Measurements from ENCODE around the gene IL1RN. TPM values are rescaled to one million over a fixed set of nuclear protein-coding genes. Genes with fewer than 3 reads are reported as not detected.

The IL1RN gene
- total and polyA plus RNA-seq, 2 of the 13 experiments (the other 11 are each of a cell fraction or from before 2014, with no cell fraction given): 21.2 to 101 TPM

DNA sequence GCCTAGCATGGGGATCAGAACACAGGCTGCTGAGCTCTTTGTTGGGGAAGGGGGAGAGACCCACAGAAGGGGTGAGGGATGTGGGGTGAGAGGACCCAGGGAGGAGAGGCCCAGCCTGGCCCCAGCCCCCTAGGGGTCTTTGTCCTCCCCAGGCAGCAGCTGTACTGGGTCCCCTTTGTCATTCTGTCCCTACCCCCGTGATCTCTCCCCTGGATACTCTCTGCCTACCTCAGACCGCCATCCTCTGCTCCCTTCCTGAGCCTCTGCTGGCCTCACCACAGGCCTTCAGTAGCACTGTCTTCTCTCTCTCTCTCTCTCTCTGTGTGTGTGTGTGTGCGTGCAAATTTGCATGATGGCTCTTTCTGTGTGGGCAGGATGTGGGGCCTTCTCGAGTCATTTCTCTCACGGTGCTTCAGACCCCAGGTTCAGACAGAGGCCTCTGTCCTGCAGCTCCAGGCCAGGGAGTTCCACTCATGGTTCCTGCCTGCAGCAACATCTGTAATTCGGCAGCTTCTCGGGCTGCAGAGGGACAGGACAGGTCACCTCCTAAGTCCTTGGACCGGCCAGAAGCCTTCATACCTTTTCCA, 47.7 kb downstream of the IL1RN start (continued):
- TF ChIP-seq, protein P1, sequence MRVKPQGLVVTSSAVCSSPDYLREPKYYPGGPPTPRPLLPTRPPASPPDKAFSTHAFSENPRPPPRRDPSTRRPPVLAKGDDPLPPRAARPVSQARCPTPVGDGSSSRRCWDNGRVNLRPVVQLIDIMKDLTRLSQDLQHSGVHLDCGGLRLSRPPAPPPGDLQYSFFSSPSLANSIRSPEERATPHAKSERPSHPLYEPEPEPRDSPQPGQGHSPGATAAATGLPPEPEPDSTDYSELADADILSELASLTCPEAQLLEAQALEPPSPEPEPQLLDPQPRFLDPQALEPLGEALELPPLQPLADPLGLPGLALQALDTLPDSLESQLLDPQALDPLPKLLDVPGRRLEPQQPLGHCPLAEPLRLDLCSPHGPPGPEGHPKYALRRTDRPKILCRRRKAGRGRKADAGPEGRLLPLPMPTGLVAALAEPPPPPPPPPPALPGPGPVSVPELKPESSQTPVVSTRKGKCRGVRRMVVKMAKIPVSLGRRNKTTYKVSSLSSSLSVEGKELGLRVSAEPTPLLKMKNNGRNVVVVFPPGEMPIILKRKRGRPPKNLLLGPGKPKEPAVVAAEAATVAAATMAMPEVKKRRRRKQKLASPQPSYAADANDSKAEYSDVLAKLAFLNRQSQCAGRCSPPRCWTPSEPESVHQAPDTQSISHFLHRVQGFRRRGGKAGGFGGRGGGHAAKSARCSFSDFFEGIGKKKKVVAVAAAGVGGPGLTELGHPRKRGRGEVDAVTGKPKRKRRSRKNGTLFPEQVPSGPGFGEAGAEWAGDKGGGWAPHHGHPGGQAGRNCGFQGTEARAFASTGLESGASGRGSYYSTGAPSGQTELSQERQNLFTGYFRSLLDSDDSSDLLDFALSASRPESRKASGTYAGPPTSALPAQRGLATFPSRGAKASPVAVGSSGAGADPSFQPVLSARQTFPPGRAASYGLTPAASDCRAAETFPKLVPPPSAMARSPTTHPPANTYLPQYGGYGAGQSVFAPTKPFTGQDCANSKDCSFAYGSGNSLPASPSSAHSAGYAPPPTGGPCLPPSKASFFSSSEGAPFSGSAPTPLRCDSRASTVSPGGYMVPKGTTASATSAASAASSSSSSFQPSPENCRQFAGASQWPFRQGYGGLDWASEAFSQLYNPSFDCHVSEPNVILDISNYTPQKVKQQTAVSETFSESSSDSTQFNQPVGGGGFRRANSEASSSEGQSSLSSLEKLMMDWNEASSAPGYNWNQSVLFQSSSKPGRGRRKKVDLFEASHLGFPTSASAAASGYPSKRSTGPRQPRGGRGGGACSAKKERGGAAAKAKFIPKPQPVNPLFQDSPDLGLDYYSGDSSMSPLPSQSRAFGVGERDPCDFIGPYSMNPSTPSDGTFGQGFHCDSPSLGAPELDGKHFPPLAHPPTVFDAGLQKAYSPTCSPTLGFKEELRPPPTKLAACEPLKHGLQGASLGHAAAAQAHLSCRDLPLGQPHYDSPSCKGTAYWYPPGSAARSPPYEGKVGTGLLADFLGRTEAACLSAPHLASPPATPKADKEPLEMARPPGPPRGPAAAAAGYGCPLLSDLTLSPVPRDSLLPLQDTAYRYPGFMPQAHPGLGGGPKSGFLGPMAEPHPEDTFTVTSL (CRISPR knock-in tag; IDR thresholded peaks at IDR 0.05; ENCODE audit: borderline replicate concordance): peak; percentile 53; the same call in 1 of the 2 replicates
- TF ChIP-seq, protein P2, sequence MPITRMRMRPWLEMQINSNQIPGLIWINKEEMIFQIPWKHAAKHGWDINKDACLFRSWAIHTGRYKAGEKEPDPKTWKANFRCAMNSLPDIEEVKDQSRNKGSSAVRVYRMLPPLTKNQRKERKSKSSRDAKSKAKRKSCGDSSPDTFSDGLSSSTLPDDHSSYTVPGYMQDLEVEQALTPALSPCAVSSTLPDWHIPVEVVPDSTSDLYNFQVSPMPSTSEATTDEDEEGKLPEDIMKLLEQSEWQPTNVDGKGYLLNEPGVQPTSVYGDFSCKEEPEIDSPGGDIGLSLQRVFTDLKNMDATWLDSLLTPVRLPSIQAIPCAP (CRISPR knock-in tag; IDR thresholded peaks at IDR 0.05; ENCODE audit: low read depth): no peak
- TF ChIP-seq HNRNPL (IDR thresholded peaks at IDR 0.05; ENCODE audit: low read depth, low read length) (no peak), ZNF652 (CRISPR knock-in tag; IDR thresholded peaks at IDR 0.05; ENCODE audit: borderline replicate concordance, low read depth) (no peak), POLR2A (IDR thresholded peaks at IDR 0.05; ENCODE audit: insufficient read depth in 1 of 2, low read depth in 2 of 2, low read length in 2 of 2) (peak in 1 of 2 experiments; percentile 10; a peak in 1 of 4 replicates), HOXA9 (CRISPR knock-in tag; IDR thresholded peaks at IDR 0.05; ENCODE audit: borderline replicate concordance) (no peak), ZFP36L1 (CRISPR knock-in tag; IDR thresholded peaks at IDR 0.05) (no peak), ELF4 (CRISPR knock-in tag; IDR thresholded peaks at IDR 0.05; ENCODE audit: borderline replicate concordance) (no peak), ZNF101 (CRISPR knock-in tag; IDR thresholded peaks at IDR 0.05; ENCODE audit: borderline replicate concordance, low read depth) (no peak), KMT2B (CRISPR knock-in tag; IDR thresholded peaks at IDR 0.05) (no peak), NBN (conservative IDR thresholded peaks at IDR 0.05) (no peak), HNRNPUL1 (IDR thresholded peaks at IDR 0.05; ENCODE audit: low read depth, low read length) (no peak), ZNF772 (CRISPR knock-in tag; IDR thresholded peaks at IDR 0.05) (no peak), ZNF670 (CRISPR knock-in tag; IDR thresholded peaks at IDR 0.05; ENCODE audit: borderline replicate concordance) (peak; percentile 53; the same call in 1 of the 2 replicates), AKAP8 (CRISPR knock-in tag; IDR thresholded peaks at IDR 0.05) (no peak), ZNF619 (CRISPR knock-in tag; IDR thresholded peaks at IDR 0.05) (no peak)
- TF ChIP-seq, protein P3, sequence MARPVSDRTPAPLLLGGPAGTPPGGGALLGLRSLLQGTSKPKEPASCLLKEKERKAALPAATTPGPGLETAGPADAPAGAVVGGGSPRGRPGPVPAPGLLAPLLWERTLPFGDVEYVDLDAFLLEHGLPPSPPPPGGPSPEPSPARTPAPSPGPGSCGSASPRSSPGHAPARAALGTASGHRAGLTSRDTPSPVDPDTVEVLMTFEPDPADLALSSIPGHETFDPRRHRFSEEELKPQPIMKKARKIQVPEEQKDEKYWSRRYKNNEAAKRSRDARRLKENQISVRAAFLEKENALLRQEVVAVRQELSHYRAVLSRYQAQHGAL (CRISPR knock-in tag; IDR thresholded peaks at IDR 0.05; ENCODE audit: not compliant biosample characterization): no peak
- TF ChIP-seq, protein P4, sequence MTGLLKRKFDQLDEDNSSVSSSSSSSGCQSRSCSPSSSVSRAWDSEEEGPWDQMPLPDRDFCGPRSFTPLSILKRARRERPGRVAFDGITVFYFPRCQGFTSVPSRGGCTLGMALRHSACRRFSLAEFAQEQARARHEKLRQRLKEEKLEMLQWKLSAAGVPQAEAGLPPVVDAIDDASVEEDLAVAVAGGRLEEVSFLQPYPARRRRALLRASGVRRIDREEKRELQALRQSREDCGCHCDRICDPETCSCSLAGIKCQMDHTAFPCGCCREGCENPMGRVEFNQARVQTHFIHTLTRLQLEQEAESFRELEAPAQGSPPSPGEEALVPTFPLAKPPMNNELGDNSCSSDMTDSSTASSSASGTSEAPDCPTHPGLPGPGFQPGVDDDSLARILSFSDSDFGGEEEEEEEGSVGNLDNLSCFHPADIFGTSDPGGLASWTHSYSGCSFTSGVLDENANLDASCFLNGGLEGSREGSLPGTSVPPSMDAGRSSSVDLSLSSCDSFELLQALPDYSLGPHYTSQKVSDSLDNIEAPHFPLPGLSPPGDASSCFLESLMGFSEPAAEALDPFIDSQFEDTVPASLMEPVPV (CRISPR knock-in tag; IDR thresholded peaks at IDR 0.05): no peak
- TF ChIP-seq, protein P5, sequence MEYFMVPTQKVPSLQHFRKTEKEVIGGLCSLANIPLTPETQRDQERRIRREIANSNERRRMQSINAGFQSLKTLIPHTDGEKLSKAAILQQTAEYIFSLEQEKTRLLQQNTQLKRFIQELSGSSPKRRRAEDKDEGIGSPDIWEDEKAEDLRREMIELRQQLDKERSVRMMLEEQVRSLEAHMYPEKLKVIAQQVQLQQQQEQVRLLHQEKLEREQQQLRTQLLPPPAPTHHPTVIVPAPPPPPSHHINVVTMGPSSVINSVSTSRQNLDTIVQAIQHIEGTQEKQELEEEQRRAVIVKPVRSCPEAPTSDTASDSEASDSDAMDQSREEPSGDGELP (IDR thresholded peaks at IDR 0.05; ENCODE audit: borderline replicate concordance, low read depth): no peak
- TF ChIP-seq, protein P6, sequence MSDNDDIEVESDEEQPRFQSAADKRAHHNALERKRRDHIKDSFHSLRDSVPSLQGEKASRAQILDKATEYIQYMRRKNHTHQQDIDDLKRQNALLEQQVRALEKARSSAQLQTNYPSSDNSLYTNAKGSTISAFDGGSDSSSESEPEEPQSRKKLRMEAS (IDR thresholded peaks at IDR 0.05): no peak
